ENCODE data around the gene ADORA3.

The ADORA3 gene

DNA sequence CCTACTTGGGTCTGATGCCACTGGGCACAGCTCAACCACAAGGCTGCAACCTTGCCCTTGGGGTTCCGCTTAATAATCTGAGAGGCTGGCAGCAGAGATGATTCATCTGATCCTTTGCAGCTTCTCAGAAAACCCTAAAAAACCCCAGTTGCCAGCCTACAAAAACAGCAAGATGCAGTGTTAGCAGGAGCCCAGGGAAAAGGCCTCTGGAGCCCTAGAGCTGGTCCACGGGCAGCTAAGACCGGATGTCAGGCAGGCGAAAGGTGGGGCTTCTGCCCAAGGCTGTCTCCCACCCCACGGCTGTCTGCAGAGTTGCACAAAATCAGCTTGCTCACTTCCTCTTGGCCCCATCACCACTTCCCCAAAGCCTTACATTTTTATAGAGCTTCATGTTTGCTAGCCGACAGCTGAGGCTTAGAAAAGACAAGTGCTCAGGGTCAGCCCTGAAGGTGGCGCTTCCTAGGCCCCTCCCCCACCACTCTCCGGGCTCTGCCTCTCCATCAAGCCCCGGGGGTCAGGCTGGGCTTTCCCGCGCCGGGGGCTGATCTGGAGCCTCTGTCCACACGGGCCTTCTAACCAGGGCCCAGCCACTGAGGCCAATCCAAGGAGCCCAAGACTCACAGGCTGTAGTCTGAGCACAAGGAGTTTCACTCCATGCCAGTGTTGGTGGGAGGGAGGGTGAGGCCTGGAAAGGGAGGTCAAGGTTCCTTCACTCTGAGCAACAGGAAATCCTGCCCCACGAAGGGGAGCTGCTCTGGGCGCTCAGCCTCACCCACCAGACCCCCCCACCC is 4.2 kb upstream of the ADORA3 start:
- DNase-seq = peak; percentile 99

- no peak for DNase-seq
Measured at GRCh38 chr1:111506561-111506960, 3.1 kb upstream of the ADORA3 start.

- DNase-seq = peak; percentile 87
Measured at GRCh38 chr1:111505641-111506119, 2.2 kb upstream of the ADORA3 start.

GRCh38 chr1:111504097-111504496 is 664 bp upstream of the ADORA3 start:
- no peak for DNase-seq

- DNase-seq = no peak
Measured at GRCh38 chr1:111501645-111502044, 1.8 kb downstream of the ADORA3 start.

- no peak for DNase-seq
Measured at GRCh38 chr1:111499026-111499785, 4.2 kb downstream of the ADORA3 start.

DNA sequence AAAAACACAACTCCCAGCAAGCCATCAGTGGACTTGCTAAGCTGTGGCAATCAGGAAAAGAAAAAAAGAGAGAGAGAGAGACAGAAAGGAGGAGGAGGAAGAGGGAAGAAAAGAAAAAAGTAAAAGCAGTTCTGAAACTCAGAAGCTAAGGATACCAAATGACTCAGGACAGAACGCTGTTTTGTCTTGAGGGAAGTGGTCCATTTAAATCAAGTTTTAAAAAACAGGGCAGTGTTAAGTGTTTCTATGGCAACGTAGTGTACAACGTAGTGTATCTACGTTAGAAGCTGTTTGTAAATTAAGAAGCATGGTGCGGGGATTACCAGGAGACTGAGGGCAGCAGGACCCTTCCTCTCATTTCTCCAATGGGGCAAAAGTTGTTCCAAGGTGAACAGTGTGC is 5.8 kb downstream of the ADORA3 start:
- DNase-seq = peak; percentile 91

- DNase-seq = no peak
Measured at GRCh38 chr1:111496398-111496797, 7.0 kb downstream of the ADORA3 start.

- DNase-seq = no peak
Measured at GRCh38 chr1:111491070-111491469, 12.4 kb downstream of the ADORA3 start.

- no peak for DNase-seq
Measured at GRCh38 chr1:111490220-111490619, 13.2 kb downstream of the ADORA3 start.

DNA sequence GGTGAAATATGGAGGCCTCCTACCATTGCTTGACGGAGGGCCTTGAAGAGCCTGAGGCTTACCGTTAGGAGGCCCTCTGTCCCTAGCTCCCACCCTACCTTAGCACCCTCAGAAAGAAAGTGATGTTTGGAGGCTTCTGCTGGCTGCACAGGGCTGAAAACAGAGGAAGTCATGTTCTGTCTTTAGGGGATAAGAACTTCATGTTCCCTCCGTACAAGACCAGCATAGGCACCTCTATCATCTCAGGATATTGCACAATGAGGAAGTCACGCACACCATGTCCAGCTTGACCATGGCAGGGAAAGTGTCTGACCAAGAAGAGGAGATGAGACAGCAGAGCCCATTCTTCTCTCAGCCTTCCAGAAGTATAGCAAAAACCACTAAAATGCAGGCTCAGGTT is 13.8 kb downstream of the ADORA3 start:
- DNase-seq = peak; percentile 65

GRCh38 chr1:111488669-111489068 is 14.8 kb downstream of the ADORA3 start:
- DNase-seq = no peak

DNA sequence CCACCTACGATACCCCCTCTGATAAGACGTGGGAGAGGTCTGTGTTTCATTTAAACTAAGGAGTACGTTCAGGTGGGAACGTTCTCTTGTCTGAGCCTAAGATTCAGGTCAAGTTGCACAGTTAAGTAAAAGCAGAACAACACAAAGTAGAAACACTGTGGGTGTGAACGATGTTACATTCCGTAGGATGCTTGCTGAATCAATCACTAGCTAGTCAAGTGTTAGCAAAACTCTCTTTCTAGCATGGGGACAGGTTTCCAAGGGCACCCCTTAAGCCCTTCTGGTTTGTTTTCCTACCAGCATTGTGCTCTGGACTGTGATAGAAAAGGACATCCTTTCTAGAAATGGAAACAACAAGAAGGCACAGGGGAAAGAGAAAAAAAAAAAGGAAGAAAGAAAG is 16.3 kb downstream of the ADORA3 start:
- no peak for DNase-seq

DNA sequence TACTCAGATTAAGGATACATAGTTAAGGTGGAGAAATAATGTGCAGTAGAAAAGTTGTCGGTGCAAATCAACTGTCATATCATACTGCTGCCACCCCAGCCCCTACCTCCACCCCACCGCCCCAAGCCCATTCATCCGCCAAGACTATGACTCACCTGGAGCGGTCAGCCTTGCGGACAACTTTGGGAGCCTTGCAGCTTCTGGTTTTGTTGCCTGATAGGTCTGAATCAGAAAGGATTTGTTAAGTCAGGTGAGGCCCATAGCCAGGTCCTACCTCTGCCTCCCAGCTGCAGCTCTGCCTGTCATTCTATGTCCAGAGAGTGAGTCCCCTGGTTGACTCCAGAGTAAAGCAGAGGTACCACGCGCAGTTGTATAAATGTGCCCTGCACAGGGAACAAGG is 17.0 kb downstream of the ADORA3 start:
- no peak for DNase-seq

GRCh38 chr1:111484391-111485026 is 18.9 kb downstream of the ADORA3 start:
- DNase-seq = no peak

- DNase-seq = peak; percentile 34
Measured at GRCh38 chr1:111483876-111484275, 19.6 kb downstream of the ADORA3 start.

GRCh38 chr1:111483166-111483565 is 20.3 kb downstream of the ADORA3 start:
- no peak for DNase-seq

- peak; percentile 71 for DNase-seq
Measured at GRCh38 chr1:111481387-111482221, 21.8 kb downstream of the ADORA3 start.

DNA sequence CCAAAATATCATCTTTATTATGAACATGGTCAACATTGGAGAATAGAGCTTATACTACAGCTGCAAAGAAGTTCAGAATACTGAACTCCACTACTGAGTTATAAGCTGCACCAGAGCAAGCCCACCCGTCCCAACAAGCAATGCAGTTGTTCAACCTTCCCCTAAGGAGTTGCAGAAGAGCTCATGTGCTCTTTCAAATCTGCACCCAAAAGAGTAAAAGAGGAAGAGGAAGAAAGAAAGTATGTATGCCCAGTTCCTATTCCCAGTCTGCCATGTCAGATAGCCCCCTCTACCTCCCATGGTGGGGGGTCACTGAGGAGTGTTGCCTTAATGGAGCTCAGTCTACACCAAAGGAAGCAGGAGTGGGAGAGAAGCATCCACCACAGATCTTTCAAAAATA is 22.8 kb downstream of the ADORA3 start:
- peak; percentile 68 for DNase-seq

DNA sequence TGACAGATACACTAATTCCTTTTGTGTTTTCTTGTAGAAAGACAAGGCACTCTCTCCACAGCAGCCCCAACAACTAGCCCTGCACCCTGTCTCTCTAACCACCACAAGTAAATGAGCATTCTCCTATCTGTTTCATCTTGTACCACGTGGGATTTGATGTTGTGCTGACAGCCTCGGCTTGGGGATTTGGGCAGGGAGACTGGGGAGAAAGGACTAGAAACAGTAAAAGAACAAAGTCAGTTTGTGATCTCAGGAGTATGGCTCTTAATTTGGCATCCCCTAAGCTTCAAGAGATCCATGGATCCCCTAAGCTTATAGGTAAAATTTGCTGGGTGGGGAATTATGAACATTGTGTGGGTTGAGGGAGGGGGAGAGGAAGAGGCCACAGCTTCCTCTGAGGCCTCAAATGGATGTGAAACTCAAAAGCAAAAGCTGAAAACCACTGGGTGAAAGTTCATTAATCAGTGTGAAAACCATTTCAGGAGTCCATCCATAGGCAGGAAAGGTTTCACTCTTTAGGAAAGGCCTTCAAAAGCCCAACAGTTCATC is 26.6 kb downstream of the ADORA3 start:
- peak; percentile 76 for DNase-seq

GRCh38 chr1:111476214-111476613 is 27.2 kb downstream of the ADORA3 start:
- DNase-seq = no peak

GRCh38 chr1:111475701-111476100 is 27.7 kb downstream of the ADORA3 start:
- DNase-seq = no peak

Data from MV-4-11 (cell line).